Tibial nerve (tissue), 3 donors: Measurements from ENCODE around the gene NPEPL1.

ENCODE experiments used
- CTCF ChIP-seq, 5 experiments: fragments of 200-600 bp in 3 of 5; fragments of 450-650 bp in 2 of 5; sonication (generic) in 3 of 5; IDR thresholded peaks; one replicate each; pipeline ENCODE4 v1.5.1; 2016 to 2019; ENCODE audit warnings: antibody characterized with exemption in 5 of 5, mild to moderate bottlenecking in 3 of 5, moderate library complexity in 2 of 5
- POLR2A ChIP-seq, 2 donors: fragments of 450-650 bp; IDR thresholded peaks; one replicate each; pipeline ENCODE4 v1.6.1; 2017; ENCODE audit warnings: antibody characterized with exemption in 2 of 2, mild to moderate bottlenecking in 2 of 2, moderate library complexity in 2 of 2

GRCh38 chr20:58699623-58700107 lies 7.1 kb downstream of the NPEPL1 start:
- no peak for TF ChIP-seq POLR2A (IDR thresholded peaks at IDR 0.05)
- no peak for TF ChIP-seq CTCF (IDR thresholded peaks at IDR 0.05)
